Neural progenitor cell (in vitro differentiated cells): ENCODE measurements around the gene GMDS. TPM values are rescaled to one million over a fixed set of nuclear protein-coding genes. Genes with fewer than 3 reads are reported as not detected.
A peak's percentile ranks its signal among the peaks of the same experiment; 100 is the strongest.

Source experiments
- DNase-seq: peaks from one replicate; pipeline ENCODE4 v3.0.0-alpha.2; 2016; ENCODE audit warnings: low spot score
- H2AFZ ChIP-seq: fragments of 200-600 bp; sonication (generic); replicated peaks from 2 replicates; pipeline ENCODE4 v1.6.1; 2016; ENCODE audit warnings: antibody characterized with exemption
- H3F3A ChIP-seq: fragments of 200-600 bp; sonication (generic); 2 replicates; pipeline ENCODE4 v1.6.1; 2016; ENCODE audit warnings: antibody characterized with exemption, low read depth
- H3K27ac ChIP-seq: fragments of 200-600 bp; sonication (generic); 2 replicates; pipeline ENCODE4 v1.5.1; 2016; ENCODE audit warnings: mild to moderate bottlenecking
- H3K27me3 ChIP-seq: fragments of 200-600 bp; sonication (generic); 2 replicates; pipeline ENCODE4 v1.6.1; 2016; ENCODE audit warnings: mild to moderate bottlenecking, moderate library complexity
- H3K36me3 ChIP-seq: fragments of 200-600 bp; sonication (generic); 2 replicates; pipeline ENCODE4 v1.5.1; 2016
- H3K4me1 ChIP-seq: fragments of 200-600 bp; sonication (generic); 2 replicates; pipeline ENCODE4 v1.6.1; 2016; ENCODE audit warnings: mixed run types
- H3K4me2 ChIP-seq: fragments of 200-600 bp; sonication (generic); 2 replicates; pipeline ENCODE4 v1.6.1; 2016
- H3K4me3 ChIP-seq: fragments of 200-600 bp; sonication (generic); 2 replicates; pipeline ENCODE4 v1.5.1; 2016
- H3K79me2 ChIP-seq: fragments of 200-600 bp; sonication (generic); 2 replicates; pipeline ENCODE4 v1.6.1; 2016; ENCODE audit warnings: low read depth
- H3K9ac ChIP-seq: fragments of 200-600 bp; sonication (generic); 2 replicates; pipeline ENCODE4 v1.6.1; 2016
- H3K9me3 ChIP-seq: fragments of 200-600 bp; sonication (generic); 2 replicates; pipeline ENCODE4 v1.5.1; 2016; ENCODE audit warnings: low read depth
- H4K20me1 ChIP-seq: fragments of 200-600 bp; sonication (generic); 2 replicates; pipeline ENCODE4 v1.6.1; 2016; ENCODE audit warnings: low read depth
- H3K27ac Mint-ChIP-seq: 3 replicates; pipeline ENCODE4 v1.8.0; 2021; ENCODE audit warnings: mixed read lengths
- H3K27me3 Mint-ChIP-seq: 2 replicates; pipeline ENCODE4 v1.8.0; 2022; ENCODE audit warnings: low read depth, mild to moderate bottlenecking, inconsistent platforms, moderate library complexity, mixed read lengths; ENCODE audit not compliant: insufficient read depth
- H3K36me3 Mint-ChIP-seq: 3 replicates; pipeline ENCODE4 v1.8.0; 2021; ENCODE audit warnings: mixed read lengths
- H3K4me1 Mint-ChIP-seq: 3 replicates; pipeline ENCODE4 v1.8.0; 2021; ENCODE audit warnings: mixed read lengths
- H3K4me3 Mint-ChIP-seq: 3 replicates; pipeline ENCODE4 v1.8.0; 2021; ENCODE audit warnings: mild to moderate bottlenecking, moderate library complexity, mixed read lengths
- H3K9me3 Mint-ChIP-seq: 3 replicates; pipeline ENCODE4 v1.8.0; 2020; ENCODE audit warnings: mixed read lengths
- EZH2 ChIP-seq: fragments of 200-600 bp; sonication (generic); IDR thresholded peaks from 2 replicates; pipeline ENCODE4 v1.6.1; 2017; ENCODE audit warnings: antibody characterized with exemption, mild to moderate bottlenecking, moderate library complexity
- EZH2phosphoT487 ChIP-seq: fragments of 200-600 bp; sonication (generic); IDR thresholded peaks from 2 replicates; pipeline ENCODE4 v1.6.1; 2017; ENCODE audit warnings: antibody characterized with exemption
- total RNA-seq: library from RNA; depleted of rRNA; stranded (reverse); fragments of >200 nt; gene quantifications from 2 replicates; pipeline ENCODE4 v1.2.3, GENCODE V29; 2015; ENCODE audit warnings: low replicate concordance
- TF ChIP-seq, protein P1 (sequence below): fragments of 200-600 bp; sonication (generic); IDR thresholded peaks from 2 replicates; pipeline ENCODE4 v1.5.1; 2017; ENCODE audit warnings: antibody characterized with exemption, mild to moderate bottlenecking

GMDS gene
- total RNA-seq, 1 donor from 2014 or later, result 22.6 TPM

DNA sequence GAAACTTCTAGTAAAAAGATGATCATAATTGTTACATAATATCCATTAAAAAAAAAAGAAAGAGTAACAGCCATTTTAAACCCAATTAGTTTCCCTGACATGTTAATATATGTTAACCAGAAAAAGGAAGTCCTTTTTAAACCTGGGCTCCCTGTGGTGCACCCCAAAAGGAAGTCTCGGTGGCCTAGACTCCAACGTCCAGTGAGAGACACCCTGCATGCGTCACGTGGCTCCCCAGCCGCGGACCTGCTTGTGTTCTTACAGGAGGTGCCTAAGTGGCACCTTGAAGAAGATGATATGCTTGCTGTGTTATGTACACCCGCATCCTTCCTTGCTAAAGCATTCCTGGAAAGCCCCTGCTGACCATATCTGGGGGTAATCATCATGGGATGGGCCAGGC is 585.6 kb downstream of the GMDS start:
- Histone ChIP-seq H3K9me3 (no peaks in the 10 kb centered on the region), H2AFZ (no peak overlapping the region), H3K27ac (no peak overlapping the region), H3F3A (no peaks in the 10 kb centered on the region), H3K4me2 (no peak overlapping the region), H3K4me1 (no peaks in the 10 kb centered on the region), H3K27me3 (no peaks in the 10 kb centered on the region), H4K20me1 (no peaks in the 10 kb centered on the region), H3K79me2 (no peaks in the 10 kb centered on the region), H3K4me3 (no peak overlapping the region), H3K36me3 (no peaks in the 10 kb centered on the region), H3K9ac (no peak overlapping the region)
- DNase-seq, result no peak
- no peak overlapping the region for H3K4me3 Mint-ChIP-seq
- H3K27me3 Mint-ChIP-seq, result no peaks in the 10 kb centered on the region
- peaks cover 17% of the 10 kb centered on the region for H3K4me1 Mint-ChIP-seq
- TF ChIP-seq, protein P1, sequence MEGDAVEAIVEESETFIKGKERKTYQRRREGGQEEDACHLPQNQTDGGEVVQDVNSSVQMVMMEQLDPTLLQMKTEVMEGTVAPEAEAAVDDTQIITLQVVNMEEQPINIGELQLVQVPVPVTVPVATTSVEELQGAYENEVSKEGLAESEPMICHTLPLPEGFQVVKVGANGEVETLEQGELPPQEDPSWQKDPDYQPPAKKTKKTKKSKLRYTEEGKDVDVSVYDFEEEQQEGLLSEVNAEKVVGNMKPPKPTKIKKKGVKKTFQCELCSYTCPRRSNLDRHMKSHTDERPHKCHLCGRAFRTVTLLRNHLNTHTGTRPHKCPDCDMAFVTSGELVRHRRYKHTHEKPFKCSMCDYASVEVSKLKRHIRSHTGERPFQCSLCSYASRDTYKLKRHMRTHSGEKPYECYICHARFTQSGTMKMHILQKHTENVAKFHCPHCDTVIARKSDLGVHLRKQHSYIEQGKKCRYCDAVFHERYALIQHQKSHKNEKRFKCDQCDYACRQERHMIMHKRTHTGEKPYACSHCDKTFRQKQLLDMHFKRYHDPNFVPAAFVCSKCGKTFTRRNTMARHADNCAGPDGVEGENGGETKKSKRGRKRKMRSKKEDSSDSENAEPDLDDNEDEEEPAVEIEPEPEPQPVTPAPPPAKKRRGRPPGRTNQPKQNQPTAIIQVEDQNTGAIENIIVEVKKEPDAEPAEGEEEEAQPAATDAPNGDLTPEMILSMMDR, result no peak
- TF ChIP-seq EZH2 (no peak), EZH2phosphoT487 (no peak)
- H3K27ac Mint-ChIP-seq, result no peak overlapping the region
- no peaks in the 10 kb centered on the region for H3K36me3 Mint-ChIP-seq
- H3K9me3 Mint-ChIP-seq, result no peaks in the 10 kb centered on the region

DNA sequence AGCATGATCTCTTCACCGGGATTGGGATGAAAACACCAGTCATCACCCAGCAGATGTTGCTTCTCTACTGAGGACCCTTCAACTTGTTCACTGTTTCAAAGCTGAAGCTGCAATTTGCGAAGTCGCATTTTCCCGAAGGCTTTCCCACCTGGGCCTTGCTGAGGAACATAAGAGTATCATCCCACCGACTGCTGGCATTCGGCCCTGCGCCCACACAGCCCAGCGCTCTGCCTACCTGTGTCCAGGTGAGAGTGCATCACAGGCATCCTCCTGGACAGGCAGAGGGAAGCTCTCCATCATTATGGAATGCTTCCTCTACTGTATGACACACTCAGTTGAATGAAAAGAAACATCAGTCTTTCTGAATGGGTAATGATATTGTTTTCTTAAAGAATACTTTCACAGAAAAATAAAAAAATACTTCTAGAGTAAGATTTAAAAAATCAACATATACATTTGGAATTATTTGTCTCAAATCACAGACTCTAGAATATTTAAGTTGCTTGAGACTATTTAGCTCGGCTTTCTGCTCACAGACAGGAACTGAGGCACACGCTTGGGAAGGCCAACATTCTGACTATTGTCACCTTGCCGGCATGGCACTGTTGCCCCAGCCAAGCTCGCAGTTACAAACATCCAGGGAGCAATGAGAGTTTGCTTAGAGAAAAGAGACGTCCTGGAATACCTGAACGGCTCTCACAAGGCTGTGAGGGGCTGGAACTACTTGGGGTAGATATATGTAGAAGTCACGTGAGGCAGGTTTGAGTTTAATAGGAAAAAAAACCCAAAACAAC is 587.0 kb downstream of the GMDS start:
- H3K9me3 Mint-ChIP-seq, result no peaks in the 10 kb centered on the region
- H3K9ac ChIP-seq, result no peak overlapping the region
- TF ChIP-seq EZH2phosphoT487 (no peak), EZH2 (no peak)
- TF ChIP-seq, protein P1, result no peak
- H3K4me3 ChIP-seq, result no peak overlapping the region
- H3K36me3 Mint-ChIP-seq, result no peaks in the 10 kb centered on the region
- H2AFZ ChIP-seq, result no peak overlapping the region
- peak overlapping the region; percentile 76 for H3K27ac Mint-ChIP-seq
- no peak overlapping the region for H3K4me3 Mint-ChIP-seq
- H3K27me3 ChIP-seq, result no peaks in the 10 kb centered on the region
- H3K79me2 ChIP-seq, result no peaks in the 10 kb centered on the region
- no peak for DNase-seq
- no peak overlapping the region for H3K27ac ChIP-seq
- no peaks in the 10 kb centered on the region for H3K9me3 ChIP-seq
- H3K4me1 Mint-ChIP-seq, result peaks cover 17% of the 10 kb centered on the region
- no peak overlapping the region for H3K4me2 ChIP-seq
- H3K4me1 ChIP-seq, result no peaks in the 10 kb centered on the region
- H3K36me3 ChIP-seq, result no peaks in the 10 kb centered on the region
- no peaks in the 10 kb centered on the region for H3K27me3 Mint-ChIP-seq
- no peaks in the 10 kb centered on the region for H3F3A ChIP-seq
- no peaks in the 10 kb centered on the region for H4K20me1 ChIP-seq

DNA sequence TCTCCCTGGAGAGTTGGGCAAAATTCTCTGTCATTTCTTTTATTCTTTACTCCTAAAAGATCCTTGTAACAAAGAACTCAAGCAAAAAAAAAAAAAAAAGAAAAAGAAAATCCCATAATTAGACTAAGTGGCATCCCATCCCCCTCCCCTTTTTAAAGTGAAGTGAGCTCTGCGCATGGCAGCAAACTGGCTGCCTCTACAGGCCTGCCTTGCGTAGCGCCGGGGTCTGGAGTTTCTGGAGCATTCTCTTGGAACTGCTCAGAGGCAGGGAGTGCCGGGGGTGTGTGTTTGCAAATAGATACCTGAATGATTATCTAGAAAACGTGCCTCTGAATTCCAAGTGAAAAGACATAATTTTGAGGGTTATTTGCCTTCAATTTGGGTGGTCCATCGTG is 587.6 kb downstream of the GMDS start:
- H3K36me3 ChIP-seq, result no peaks in the 10 kb centered on the region
- no peaks in the 10 kb centered on the region for H3K79me2 ChIP-seq
- no peaks in the 10 kb centered on the region for H3K36me3 Mint-ChIP-seq
- no peak for DNase-seq
- no peak overlapping the region for H3K27ac Mint-ChIP-seq
- H3K9me3 ChIP-seq, result no peaks in the 10 kb centered on the region
- peaks cover 3% of the 10 kb centered on the region for H3K27me3 Mint-ChIP-seq
- no peak overlapping the region for H3K27ac ChIP-seq
- H3K4me3 Mint-ChIP-seq, result no peak overlapping the region
- no peak overlapping the region for H2AFZ ChIP-seq
- H3K27me3 ChIP-seq, result no peaks in the 10 kb centered on the region
- H4K20me1 ChIP-seq, result no peaks in the 10 kb centered on the region
- no peaks in the 10 kb centered on the region for H3F3A ChIP-seq
- no peak overlapping the region for H3K4me2 ChIP-seq
- H3K9me3 Mint-ChIP-seq, result no peaks in the 10 kb centered on the region
- H3K4me1 Mint-ChIP-seq, result peaks cover 17% of the 10 kb centered on the region
- no peak overlapping the region for H3K4me3 ChIP-seq
- no peak overlapping the region for H3K9ac ChIP-seq
- H3K4me1 ChIP-seq, result no peaks in the 10 kb centered on the region
- TF ChIP-seq, protein P1, result no peak
- TF ChIP-seq EZH2 (no peak), EZH2phosphoT487 (no peak)
